LoVo (cell line): ENCODE measurements around the gene ASAH2B.
"Not testable (repeated sequence)": the region's sequence is repeated elsewhere in the genome, so short reads cannot be mapped to it uniquely, and the experiment has no call there.

Experiments
- DNase-seq: peaks from one replicate; pipeline ENCODE4 v3.0.0-alpha.2; 2016; ENCODE audit warnings: low spot score

Gene ASAH2B

DNA sequence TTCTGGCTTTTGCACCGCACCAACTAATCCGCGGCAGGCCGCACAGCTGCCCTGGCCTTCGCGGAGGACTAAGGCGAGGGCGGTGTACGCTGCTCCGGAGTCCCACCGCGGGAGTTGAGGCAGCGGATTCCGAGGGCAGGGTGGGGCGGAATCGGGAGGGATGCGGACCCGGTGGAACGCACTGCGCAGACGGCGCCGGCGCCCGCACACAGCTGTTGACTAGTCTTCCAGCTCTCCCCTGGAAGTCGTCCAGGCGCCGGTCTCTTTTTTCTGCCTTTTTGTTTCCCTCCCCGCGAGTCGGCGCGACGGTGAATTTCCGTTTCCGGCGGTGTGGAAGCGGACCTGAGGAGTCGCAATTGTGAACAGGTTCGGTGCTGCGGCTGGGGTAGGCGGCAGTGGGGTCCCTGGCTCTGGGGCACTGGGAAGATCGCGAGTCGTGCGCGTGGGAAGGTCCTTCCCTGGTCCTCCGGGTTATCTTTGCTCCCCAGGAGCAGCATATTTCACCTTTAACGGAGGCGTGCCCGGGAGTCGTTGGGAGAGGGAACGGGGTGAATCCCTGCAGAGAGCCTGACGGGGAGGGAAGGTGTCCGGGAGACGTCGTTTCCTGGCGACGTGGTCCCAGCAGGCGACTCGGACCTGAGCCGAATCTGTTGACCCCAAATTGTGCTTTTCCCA lies at the start of gene ASAH2B:
TSS of gene ASAH2B (plus strand) at position 319 of the 675 bp plus-strand sequence. CDS start 5,195 bp downstream, outside the sequence.
- peak; percentile 73 for DNase-seq

GRCh38 chr10:50697819-50698218 lies 41.9 kb upstream of the ASAH2B start:
- not testable (repeated sequence) for DNase-seq

DNA sequence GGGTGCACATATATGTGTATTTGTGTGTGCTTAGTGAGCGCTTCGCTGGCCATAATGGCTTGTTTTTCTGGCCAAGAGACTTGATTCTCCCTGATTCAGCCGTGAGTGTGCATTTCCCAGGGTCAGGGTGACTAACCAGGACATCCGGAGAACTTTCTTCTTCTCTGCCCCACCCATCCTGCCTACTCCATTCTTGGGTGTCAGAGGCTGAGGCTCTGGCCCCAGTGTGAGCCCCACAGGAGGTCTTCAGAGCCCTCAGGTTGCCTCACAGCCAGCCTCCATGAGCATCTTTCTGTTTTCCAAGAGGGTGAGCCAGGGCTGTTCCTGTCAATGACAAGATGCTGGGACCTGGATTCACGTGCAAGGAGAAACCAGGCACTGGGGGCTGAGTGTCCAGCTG lies 37.8 kb upstream of the ASAH2B start:
- not testable (repeated sequence) for DNase-seq

GRCh38 chr10:50702997-50703396 lies 36.7 kb upstream of the ASAH2B start:
- DNase-seq, result not testable (repeated sequence)

GRCh38 chr10:50704436-50705079 lies 35.2 kb upstream of the ASAH2B start:
- DNase-seq, result not testable (repeated sequence)

- not testable (repeated sequence) for DNase-seq
Observed at GRCh38 chr10:50706006-50706405, 33.7 kb upstream of the ASAH2B start.

GRCh38 chr10:50710241-50710640 lies 29.5 kb upstream of the ASAH2B start:
- not testable (repeated sequence) for DNase-seq

GRCh38 chr10:50723812-50724211 lies 15.9 kb upstream of the ASAH2B start:
- not testable (repeated sequence) for DNase-seq

DNA sequence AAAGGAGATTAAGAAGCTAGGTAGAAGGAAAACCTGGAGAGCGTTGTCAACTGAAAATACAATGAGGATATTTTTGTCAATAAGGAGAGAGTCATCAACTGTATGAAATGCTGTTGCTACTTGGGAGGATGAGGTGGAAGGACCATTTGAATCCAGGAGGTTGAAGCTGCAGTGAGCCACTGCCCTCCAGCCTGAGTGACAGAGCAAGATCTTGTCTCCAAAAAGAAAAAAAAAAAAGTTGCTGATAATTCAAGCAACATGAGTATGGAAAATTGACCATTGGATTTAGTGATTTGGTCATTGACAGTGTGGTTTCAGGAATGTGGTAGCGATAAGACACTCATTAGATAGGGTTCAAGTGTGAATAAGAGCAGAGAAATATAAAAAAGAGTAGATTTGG lies 11.6 kb upstream of the ASAH2B start:
- not testable (repeated sequence) for DNase-seq

DNA sequence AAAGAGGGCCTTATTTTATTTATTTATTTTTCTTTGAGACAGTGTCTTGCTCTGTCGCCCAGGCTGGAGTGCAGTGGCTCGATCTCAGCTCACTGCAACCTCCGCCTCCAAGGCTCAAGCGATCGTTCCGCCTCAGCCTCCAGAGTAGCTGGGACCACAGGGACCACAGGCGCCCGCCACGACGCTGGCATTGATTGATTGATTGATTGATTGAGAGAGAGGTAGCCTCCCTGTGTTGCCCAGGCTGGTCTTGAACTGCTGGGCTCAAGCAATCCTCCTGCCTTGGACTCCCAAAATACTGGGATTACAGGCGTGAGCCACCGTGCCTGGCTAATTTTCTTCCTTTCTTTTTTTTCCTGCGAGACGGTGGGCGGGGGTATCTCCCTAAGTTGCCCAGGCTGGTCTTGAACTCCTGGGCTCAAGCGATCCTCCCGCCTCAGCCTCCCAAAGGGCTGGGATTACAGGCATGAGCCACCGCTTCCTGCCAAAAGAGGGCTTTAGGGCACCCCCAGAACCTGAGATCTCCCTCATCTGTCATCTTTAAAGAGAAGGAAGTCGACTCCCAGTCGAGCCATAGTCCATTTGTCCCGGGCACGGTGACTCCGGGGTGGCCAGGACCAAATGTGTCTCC lies 634 bp upstream of the ASAH2B start:
- not testable (repeated sequence) for DNase-seq

DNA sequence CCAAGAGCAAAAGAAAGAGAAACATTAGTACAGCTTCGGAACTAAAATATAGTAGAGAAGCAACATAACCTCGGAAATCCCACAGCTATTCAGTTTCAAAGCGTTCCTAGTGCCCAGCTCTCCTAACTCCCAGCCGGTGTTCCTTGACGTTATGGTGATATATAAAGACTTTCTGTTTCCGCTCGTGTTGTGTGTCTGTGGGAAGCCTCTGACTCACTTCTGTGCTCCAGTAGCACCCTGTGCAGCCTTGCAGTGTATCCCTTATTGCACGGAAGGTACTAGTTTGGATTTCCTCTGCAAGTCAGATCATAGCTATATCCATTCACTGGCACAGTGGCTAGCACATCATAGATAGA lies 535 bp downstream of the ASAH2B start:
- peak; percentile 18 for DNase-seq

DNA sequence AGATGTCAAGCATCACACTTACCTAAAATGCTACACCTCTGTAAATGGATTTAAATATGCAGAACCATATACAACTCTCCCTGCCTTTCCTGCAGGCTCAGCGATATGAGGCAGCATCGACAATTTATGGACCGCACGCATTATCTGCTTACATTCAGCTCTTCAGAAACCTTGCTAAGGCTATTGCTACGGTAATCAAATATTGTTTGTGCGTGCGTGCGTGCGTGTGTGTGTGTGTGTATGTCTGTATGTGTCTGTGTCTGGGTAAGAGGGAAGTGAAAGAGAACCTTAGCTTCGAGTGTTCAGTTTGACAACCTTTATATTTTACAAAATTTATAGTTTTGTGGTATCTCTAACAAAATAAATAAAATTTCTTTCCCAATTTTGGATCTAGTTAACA lies 3.1 kb downstream of the ASAH2B start:
- DNase-seq, result not testable (repeated sequence)

DNA sequence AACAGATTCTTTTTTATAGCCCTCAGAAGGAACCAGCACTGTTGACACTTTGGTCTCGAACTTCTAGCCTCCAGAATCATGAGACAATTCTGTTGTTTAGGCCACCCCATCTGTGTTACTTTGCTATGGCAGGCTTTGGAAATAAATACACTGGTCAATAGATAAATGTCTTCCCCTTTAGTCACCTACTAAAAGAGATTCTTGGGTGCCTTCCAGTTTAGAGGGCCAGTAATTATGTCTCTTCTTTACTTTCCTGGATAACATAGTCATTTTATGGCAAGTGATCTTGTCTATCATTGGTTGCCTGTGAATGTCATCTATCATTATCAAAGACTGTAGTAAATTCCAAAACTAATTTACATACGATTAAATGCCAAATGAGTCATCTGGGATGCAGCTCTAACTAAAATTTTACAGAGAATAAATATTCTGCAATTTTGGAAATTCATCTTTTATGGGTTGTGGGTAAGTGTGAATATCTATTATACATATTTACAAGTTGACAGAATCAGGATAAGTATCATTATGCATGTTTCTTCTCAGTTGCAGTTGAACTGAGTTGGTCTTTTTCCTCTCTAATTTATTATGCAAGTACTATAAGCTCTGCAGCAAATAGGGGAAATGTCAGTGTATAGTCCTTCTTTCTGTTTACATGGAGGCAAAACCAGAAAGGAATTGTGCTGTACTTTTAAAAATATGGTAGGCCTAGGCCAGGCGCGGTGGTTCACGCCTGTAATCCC lies 27.2 kb downstream of the ASAH2B start:
- not testable (repeated sequence) for DNase-seq

DNA sequence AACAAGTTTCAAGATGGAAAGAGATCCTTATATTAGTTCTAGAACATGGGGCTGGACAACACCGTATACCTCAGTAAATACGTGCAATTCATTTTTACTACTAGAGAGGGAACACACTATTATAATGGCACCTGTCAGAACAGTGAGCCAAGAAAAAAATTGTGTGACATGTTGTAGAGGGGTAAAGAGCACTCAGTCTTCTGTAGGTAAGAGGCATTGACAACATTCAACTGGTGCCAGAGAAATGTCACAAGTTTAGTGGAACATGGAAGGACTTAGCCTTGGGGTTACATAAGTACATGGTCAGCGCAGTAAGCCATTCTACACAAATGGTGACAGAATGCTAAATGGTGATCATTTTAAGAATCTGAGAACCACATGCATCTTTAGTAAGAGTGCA lies 32.3 kb downstream of the ASAH2B start:
- not testable (repeated sequence) for DNase-seq

- not testable (repeated sequence) for DNase-seq
Observed at GRCh38 chr10:50774868-50775267, 35.1 kb downstream of the ASAH2B start.

- DNase-seq, result not testable (repeated sequence)
Observed at GRCh38 chr10:50780036-50780435, 40.3 kb downstream of the ASAH2B start.

DNA sequence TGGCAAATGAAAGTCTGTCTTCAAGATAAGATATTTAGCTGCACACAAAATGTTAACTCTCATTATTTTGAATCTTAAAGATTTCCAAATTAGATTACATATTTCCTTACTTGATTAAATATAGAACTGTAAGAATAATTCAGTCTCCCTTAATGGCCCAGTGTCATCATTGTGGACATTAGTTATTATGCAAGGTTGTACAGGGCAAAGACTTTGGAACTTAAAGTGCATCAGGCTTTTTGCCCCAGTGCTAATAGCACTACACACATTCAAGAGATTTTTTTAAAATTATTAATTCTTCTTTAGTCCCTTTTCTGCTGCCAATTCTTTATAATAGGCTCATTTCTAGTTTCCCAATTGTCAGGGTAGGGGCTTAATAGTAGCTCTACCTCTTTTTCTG lies 42.3 kb downstream of the ASAH2B start:
- DNase-seq, result not testable (repeated sequence)

DNA sequence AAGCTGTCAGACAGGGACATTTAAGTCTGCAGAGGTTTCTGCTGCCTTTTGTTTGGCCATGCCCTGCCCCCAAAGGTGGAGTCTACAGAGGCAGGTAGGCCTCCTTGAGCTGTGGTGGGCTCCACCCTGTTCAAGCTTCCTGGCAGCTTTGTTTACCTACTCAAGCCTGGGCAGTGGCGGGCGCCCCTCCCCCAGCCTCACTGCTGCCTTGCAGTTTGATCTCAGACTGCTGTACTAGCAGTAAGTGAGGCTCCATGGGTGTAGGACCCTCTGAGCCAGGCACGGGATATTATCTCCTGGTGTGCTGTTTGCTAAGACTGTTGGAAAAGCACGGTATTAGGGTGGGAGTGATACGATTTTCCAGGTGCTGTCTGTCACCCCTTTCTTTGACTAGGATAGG lies 48.2 kb downstream of the ASAH2B start:
- not testable (repeated sequence) for DNase-seq

DNA sequence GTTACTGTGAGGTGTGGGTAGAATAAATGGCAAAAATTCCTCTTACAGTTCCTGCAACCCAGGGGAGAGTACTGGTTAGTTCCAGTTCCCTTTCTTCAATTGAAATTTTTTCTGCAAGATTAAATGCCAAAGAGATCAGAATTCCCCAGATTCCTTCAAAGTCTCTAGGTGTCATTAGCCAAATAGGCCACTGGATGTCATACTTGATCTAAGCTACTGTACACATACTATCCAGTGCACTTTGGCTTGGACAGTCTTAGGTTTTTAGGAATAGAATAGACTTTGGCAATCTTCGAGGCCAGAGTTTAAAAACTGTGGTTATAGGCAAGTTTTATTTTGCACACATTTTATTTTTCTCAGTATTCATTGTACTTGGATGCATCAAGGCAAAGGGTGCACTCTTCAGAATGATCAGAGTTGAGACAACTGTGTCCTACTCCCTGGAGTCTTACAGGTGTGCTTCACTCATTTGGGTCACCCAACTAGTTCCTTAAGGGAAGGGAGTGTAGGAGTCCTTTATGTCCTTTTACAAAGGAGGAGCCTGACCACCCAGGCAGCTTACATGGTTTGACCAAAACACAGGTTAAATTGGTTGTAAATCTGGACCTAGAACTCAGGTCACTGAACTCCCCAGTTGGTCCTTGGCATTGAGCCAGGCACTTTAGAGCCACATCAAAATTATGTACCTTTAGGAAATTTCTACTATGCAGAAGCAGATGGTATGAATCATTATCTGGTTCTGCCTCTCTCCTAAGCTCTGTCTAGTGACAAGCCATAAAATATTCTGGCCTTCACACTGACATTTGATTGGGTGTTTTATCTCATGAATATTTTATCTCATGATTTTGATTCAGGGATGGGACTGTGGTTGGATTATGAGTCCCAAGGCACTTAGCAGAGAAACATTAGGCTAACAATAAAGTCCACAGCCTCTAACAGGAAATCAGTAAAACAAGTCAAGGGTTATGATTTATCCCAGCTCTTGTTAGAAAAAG lies 49.5 kb downstream of the ASAH2B start:
- DNase-seq, result peak; percentile 23

GRCh38 chr10:50794490-50794889 lies 54.8 kb downstream of the ASAH2B start:
- no peak for DNase-seq

DNA sequence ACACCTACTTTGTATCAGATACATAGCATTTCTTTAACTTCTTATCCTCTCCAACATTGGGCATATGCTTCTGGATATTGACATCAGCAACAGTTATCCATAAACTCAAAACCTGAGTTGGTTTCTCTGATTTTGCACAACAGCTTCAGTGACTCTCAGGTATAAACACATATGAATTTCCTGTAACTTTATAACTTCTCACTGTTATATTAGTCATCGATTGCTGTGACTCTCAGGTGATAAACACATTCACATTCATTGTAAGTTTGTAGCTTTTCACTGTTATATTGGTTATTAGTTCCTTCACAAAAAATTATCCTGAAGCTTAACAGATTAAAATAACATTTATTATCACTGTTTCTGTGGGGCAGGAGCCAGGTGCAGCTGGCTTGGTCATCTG lies 57.0 kb downstream of the ASAH2B start:
- no peak for DNase-seq
